ENCODE measurements around the gene TEX14.

The TEX14 gene

GRCh38 chr17:58691701-58692238, at the start of gene TEX14:
TEX14 (minus strand) TSS chr17:58692045; CDS start chr17:58652001, 40,044 bp downstream.
- Histone ChIP-seq H3K4me2 (ENCODE audit: insufficient read depth, low read length) (peak within 1 kb of the TSS; percentile 66), H3K4me1 (ENCODE audit: insufficient read depth, low read length) (peaks cover 35% of the 10 kb centered on the region), H3K27ac (ENCODE audit: low read length) (peak within 1 kb of the TSS; percentile 91), H3K79me2 (ENCODE audit: insufficient read depth, low read length) (peaks cover 35% of the 10 kb centered on the region), H3K9me3 (ENCODE audit: insufficient read depth, low read length, severe bottlenecking) (no peaks in the 10 kb centered on the region), H3K9ac (ENCODE audit: low read depth, low read length) (peak within 1 kb of the TSS; percentile 69), H4K20me1 (ENCODE audit: insufficient read depth, low read length) (no peaks in the 10 kb centered on the region), H3K27me3 (ENCODE audit: insufficient read depth, low read length, poor library complexity) (no peaks in the 10 kb centered on the region), H3K4me3 (ENCODE audit: low read depth in 1 of 2, low read length in 2 of 2) (peak within 1 kb of the TSS; percentile 47 to 66), H2AFZ (ENCODE audit: low read depth, low read length) (peak within 1 kb of the TSS; percentile 99), H3K36me3 (ENCODE audit: insufficient read depth, low read length) (peaks cover 15% of the 10 kb centered on the region; the same call in 1 of the 2 replicates)
- TF ChIP-seq CTCF (IDR thresholded peaks at IDR 0.05; ENCODE audit: borderline replicate concordance, extremely low read depth, low read length, poor library complexity, severe bottlenecking) = no peak
- TF ChIP-seq EZH2 (IDR thresholded peaks at IDR 0.05; ENCODE audit: borderline replicate concordance, low read depth, low read length, severe bottlenecking) = no peak
- no peak for DNase-seq
- ATAC-seq (ENCODE audit: insufficient read depth, low read depth) = no peak

- DNase-seq = no peak
- Histone ChIP-seq H2AFZ (ENCODE audit: low read depth, low read length) (no peak overlapping the region), H3K27me3 (ENCODE audit: insufficient read depth, low read length, poor library complexity) (no peaks in the 10 kb centered on the region), H3K36me3 (ENCODE audit: insufficient read depth, low read length) (no peaks in the 10 kb centered on the region), H3K9me3 (ENCODE audit: insufficient read depth, low read length, severe bottlenecking) (no peaks in the 10 kb centered on the region), H3K4me3 (ENCODE audit: low read depth in 1 of 2, low read length in 2 of 2) (no peak overlapping the region), H3K79me2 (ENCODE audit: insufficient read depth, low read length) (no peaks in the 10 kb centered on the region), H3K4me2 (ENCODE audit: insufficient read depth, low read length) (no peak overlapping the region), H3K27ac (ENCODE audit: low read length) (no peak overlapping the region), H4K20me1 (ENCODE audit: insufficient read depth, low read length) (no peaks in the 10 kb centered on the region), H3K9ac (ENCODE audit: low read depth, low read length) (no peak overlapping the region), H3K4me1 (ENCODE audit: insufficient read depth, low read length) (no peaks in the 10 kb centered on the region)
- no peak for TF ChIP-seq CTCF (IDR thresholded peaks at IDR 0.05; ENCODE audit: borderline replicate concordance, extremely low read depth, low read length, poor library complexity, severe bottlenecking)
- TF ChIP-seq EZH2 (IDR thresholded peaks at IDR 0.05; ENCODE audit: borderline replicate concordance, low read depth, low read length, severe bottlenecking) = no peak
- ATAC-seq (ENCODE audit: insufficient read depth, low read depth) = no peak
Measured at GRCh38 chr17:58741121-58741625, 49.3 kb upstream of the TEX14 start.

GRCh38 chr17:58734811-58735210, 43.0 kb upstream of the TEX14 start:
- ATAC-seq (ENCODE audit: insufficient read depth, low read depth) = no peak
- no peaks in the 10 kb centered on the region for H3K79me2 ChIP-seq (ENCODE audit: insufficient read depth, low read length)
- no peak for DNase-seq
- H3K9me3 ChIP-seq (ENCODE audit: insufficient read depth, low read length, severe bottlenecking) = no peaks in the 10 kb centered on the region
- no peak overlapping the region for H2AFZ ChIP-seq (ENCODE audit: low read depth, low read length)
- no peaks in the 10 kb centered on the region for H3K4me1 ChIP-seq (ENCODE audit: insufficient read depth, low read length)
- no peak overlapping the region for H3K27ac ChIP-seq (ENCODE audit: low read length)
- no peaks in the 10 kb centered on the region for H4K20me1 ChIP-seq (ENCODE audit: insufficient read depth, low read length)
- H3K27me3 ChIP-seq (ENCODE audit: insufficient read depth, low read length, poor library complexity) = no peaks in the 10 kb centered on the region
- TF ChIP-seq EZH2 (IDR thresholded peaks at IDR 0.05; ENCODE audit: borderline replicate concordance, low read depth, low read length, severe bottlenecking) (no peak), CTCF (IDR thresholded peaks at IDR 0.05; ENCODE audit: borderline replicate concordance, extremely low read depth, low read length, poor library complexity, severe bottlenecking) (no peak)
- no peak overlapping the region for H3K4me3 ChIP-seq (ENCODE audit: low read depth in 1 of 2, low read length in 2 of 2)
- no peak overlapping the region for H3K9ac ChIP-seq (ENCODE audit: low read depth, low read length)
- H3K36me3 ChIP-seq (ENCODE audit: insufficient read depth, low read length) = no peaks in the 10 kb centered on the region; the same call in 1 of the 2 replicates
- H3K4me2 ChIP-seq (ENCODE audit: insufficient read depth, low read length) = no peak overlapping the region

All from DND-41 (cell line).